Measurements from ENCODE around the gene TBC1D5.

- TF ChIP-seq, protein P1, sequence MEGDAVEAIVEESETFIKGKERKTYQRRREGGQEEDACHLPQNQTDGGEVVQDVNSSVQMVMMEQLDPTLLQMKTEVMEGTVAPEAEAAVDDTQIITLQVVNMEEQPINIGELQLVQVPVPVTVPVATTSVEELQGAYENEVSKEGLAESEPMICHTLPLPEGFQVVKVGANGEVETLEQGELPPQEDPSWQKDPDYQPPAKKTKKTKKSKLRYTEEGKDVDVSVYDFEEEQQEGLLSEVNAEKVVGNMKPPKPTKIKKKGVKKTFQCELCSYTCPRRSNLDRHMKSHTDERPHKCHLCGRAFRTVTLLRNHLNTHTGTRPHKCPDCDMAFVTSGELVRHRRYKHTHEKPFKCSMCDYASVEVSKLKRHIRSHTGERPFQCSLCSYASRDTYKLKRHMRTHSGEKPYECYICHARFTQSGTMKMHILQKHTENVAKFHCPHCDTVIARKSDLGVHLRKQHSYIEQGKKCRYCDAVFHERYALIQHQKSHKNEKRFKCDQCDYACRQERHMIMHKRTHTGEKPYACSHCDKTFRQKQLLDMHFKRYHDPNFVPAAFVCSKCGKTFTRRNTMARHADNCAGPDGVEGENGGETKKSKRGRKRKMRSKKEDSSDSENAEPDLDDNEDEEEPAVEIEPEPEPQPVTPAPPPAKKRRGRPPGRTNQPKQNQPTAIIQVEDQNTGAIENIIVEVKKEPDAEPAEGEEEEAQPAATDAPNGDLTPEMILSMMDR (IDR thresholded peaks at IDR 0.05 in 8 of 11, conservative IDR thresholded peaks at IDR 0.05 in 3 of 11) = no peak
- no peak for TF ChIP-seq POLR2A (IDR thresholded peaks at IDR 0.05)
Measured at GRCh38 chr3:17772556-17772955, 30.1 kb upstream of the TBC1D5 start.
